ENCODE data around the gene FAM169A. TPM values are rescaled to one million over a fixed set of nuclear protein-coding genes. Genes with fewer than 3 reads are reported as not detected.

FAM169A gene
- total RNA-seq, 2 experiments from 2014 or later = 13.3 to 14.7 TPM

GRCh38 chr5:74766418-74766848 lies 99.8 kb downstream of the FAM169A start:
- peak overlapping the region; percentile 100 for H3K4me3 ChIP-seq (ENCODE audit: low read length)
- TF ChIP-seq CTCF (IDR thresholded peaks at IDR 0.05) = peak; percentile 87
- no peaks in the 10 kb centered on the region for H3K27me3 ChIP-seq (ENCODE audit: control insufficient read depth in 1 of 2, insufficient read depth in 2 of 2, low read length in 2 of 2)
- intact Hi-C loops (cut with DNase I, micrococcal nuclease) = loop anchor here (1.0 to 10.0 kb wide), 16 partner anchors 79 to 1490 kb away; partner anchors contain the start of genes ANKRD31 (in 2 of the 2), ANKRA2 (in 1 of the 2), CERT1 (in 1 of the 2) and GCNT4 (in 1 of the 2)
- peaks cover 66% of the 10 kb centered on the region for H3K36me3 Mint-ChIP-seq (ENCODE audit: low read depth)
- peaks cover 29% of the 10 kb centered on the region for H3K4me1 ChIP-seq (ENCODE audit: insufficient read depth, low read length)
- peak; percentile 48 for ATAC-seq (ENCODE audit: poor library complexity)
- DNase-seq = peak in 5 of 14 experiments; percentile 2 to 77 (median 57)
- no peaks in the 10 kb centered on the region for H3K9me3 Mint-ChIP-seq
- H3K27me3 Mint-ChIP-seq = no peaks in the 10 kb centered on the region
- POLR2A ChIA-PET = interaction anchor here (0.6 to 2.1 kb wide), 12 partner anchors 11 to 1268 kb away, joined by 3 to 9 read pairs (median 4); partner anchors contain the start of genes ANKRD31, BTF3, HEXB and HMGCR
- CTCF ChIA-PET = interaction anchor here (1.0 to 1.6 kb wide), 4 partner anchors 9 to 571 kb away, joined by 3 to 6 read pairs (median 4); partner anchors contain the start of genes ANKRD31 and HMGCR
- peaks cover 44% of the 10 kb centered on the region for H3K36me3 ChIP-seq (ENCODE audit: insufficient read depth, low read length)
- peaks cover 49% of the 10 kb centered on the region for H3K4me1 Mint-ChIP-seq (ENCODE audit: low read depth)
- no peaks in the 10 kb centered on the region for H3K9me3 ChIP-seq (ENCODE audit: control insufficient read depth in 1 of 2, insufficient read depth in 1 of 2, low read length in 2 of 2)
- H3K4me3 Mint-ChIP-seq = peak overlapping the region; percentile 98
- peak overlapping the region; percentile 94 for H3K27ac Mint-ChIP-seq
- peak overlapping the region; percentile 66 to 82 for H3K27ac ChIP-seq (ENCODE audit: low read depth in 1 of 2, low read length in 2 of 2)

DNA sequence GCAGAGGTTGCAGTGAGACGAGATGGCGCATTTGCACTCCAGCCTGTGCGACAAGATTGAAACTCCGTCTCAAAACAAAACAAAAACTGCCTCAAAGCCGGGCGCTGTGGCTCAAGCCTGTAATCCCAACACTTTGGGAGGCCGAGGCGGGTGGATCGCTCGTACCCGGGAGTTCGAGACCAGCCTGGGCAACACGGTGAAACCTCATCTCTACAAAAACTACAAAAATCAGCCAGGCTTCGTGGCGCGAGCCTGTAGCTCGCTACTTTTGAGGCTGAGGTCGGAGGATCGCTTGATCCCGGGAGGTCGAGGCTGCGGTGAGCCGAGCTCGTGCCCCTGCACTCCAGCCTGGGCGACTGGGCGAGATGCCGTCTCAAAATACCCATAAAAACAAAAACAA lies 100.3 kb downstream of the FAM169A start:
- H3K36me3 ChIP-seq (ENCODE audit: insufficient read depth, low read length) = peaks cover 44% of the 10 kb centered on the region
- H3K36me3 Mint-ChIP-seq (ENCODE audit: low read depth) = peaks cover 64% of the 10 kb centered on the region
- peak overlapping the region; percentile 94 for H3K27ac Mint-ChIP-seq
- H3K4me1 ChIP-seq (ENCODE audit: insufficient read depth, low read length) = peaks cover 29% of the 10 kb centered on the region
- CTCF ChIA-PET = interaction anchor here (1.0 to 1.5 kb wide), 2 partner anchors 9 kb away, joined by 3 to 6 read pairs; no protein-coding TSS in a partner anchor
- DNase-seq (peak in 1 of 14 experiments; percentile 28), ATAC-seq (ENCODE audit: poor library complexity) (no peak)
- H3K27me3 ChIP-seq (ENCODE audit: control insufficient read depth in 1 of 2, insufficient read depth in 2 of 2, low read length in 2 of 2) = no peaks in the 10 kb centered on the region
- H3K27me3 Mint-ChIP-seq = no peaks in the 10 kb centered on the region
- intact Hi-C loops (cut with DNase I, micrococcal nuclease) = loop anchor here (1.0 to 10.0 kb wide), 16 partner anchors 79 to 1491 kb away; partner anchors contain the start of genes ANKRD31 (in 2 of the 2), ANKRA2 (in 1 of the 2), CERT1 (in 1 of the 2) and GCNT4 (in 1 of the 2)
- H3K4me3 Mint-ChIP-seq = peak overlapping the region; percentile 98
- POLR2A ChIA-PET = interaction anchor here (1.3 to 2.1 kb wide), 3 partner anchors 11 to 80 kb away, joined by 4 to 7 read pairs (median 5); partner anchors contain the start of gene HEXB
- H3K4me1 Mint-ChIP-seq (ENCODE audit: low read depth) = peaks cover 49% of the 10 kb centered on the region
- no peaks in the 10 kb centered on the region for H3K9me3 Mint-ChIP-seq
- no peak for TF ChIP-seq CTCF (IDR thresholded peaks at IDR 0.05)
- H3K27ac ChIP-seq (ENCODE audit: low read depth in 1 of 2, low read length in 2 of 2) = no peak overlapping the region
- H3K9me3 ChIP-seq (ENCODE audit: control insufficient read depth in 1 of 2, insufficient read depth in 1 of 2, low read length in 2 of 2) = no peaks in the 10 kb centered on the region
- peak overlapping the region; percentile 100 for H3K4me3 ChIP-seq (ENCODE audit: low read length)

- Histone ChIP-seq H3K27ac (ENCODE audit: low read depth in 1 of 2, low read length in 2 of 2) (no peak overlapping the region), H3K36me3 (ENCODE audit: insufficient read depth, low read length) (peaks cover 40% of the 10 kb centered on the region), H3K4me3 (ENCODE audit: low read length) (no peak overlapping the region), H3K9me3 (ENCODE audit: control insufficient read depth in 1 of 2, insufficient read depth in 1 of 2, low read length in 2 of 2) (no peaks in the 10 kb centered on the region), H3K27me3 (ENCODE audit: control insufficient read depth in 1 of 2, insufficient read depth in 2 of 2, low read length in 2 of 2) (no peaks in the 10 kb centered on the region), H3K4me1 (ENCODE audit: insufficient read depth, low read length) (peaks cover 29% of the 10 kb centered on the region)
- H3K4me3 Mint-ChIP-seq = peak overlapping the region; percentile 79
- no peak for DNase-seq
- H3K4me1 Mint-ChIP-seq (ENCODE audit: low read depth) = peaks cover 54% of the 10 kb centered on the region
- no peaks in the 10 kb centered on the region for H3K9me3 Mint-ChIP-seq
- no peak for ATAC-seq (ENCODE audit: poor library complexity)
- H3K36me3 Mint-ChIP-seq (ENCODE audit: low read depth) = peaks cover 64% of the 10 kb centered on the region
- ChIA-PET POLR2A (no interaction called here), CTCF (no interaction called here)
- intact Hi-C loops (cut with DNase I, micrococcal nuclease) = loop anchor here (5.0 to 10.0 kb wide), 11 partner anchors 78 to 1200 kb away; partner anchors contain the start of genes ANKRA2 (in 1 of the 2), ANKRD31 (in 1 of the 2), CERT1 (in 1 of the 2) and GCNT4 (in 1 of the 2)
- TF ChIP-seq CTCF (IDR thresholded peaks at IDR 0.05) = no peak
- no peaks in the 10 kb centered on the region for H3K27me3 Mint-ChIP-seq
- H3K27ac Mint-ChIP-seq = peak overlapping the region; percentile 57
Measured at GRCh38 chr5:74765201-74765600, 101.0 kb downstream of the FAM169A start.
